AG04449 (cell line): ENCODE results near the gene ZEB2.

Source experiments
- CTCF ChIA-PET: fragments of 350-600 bp; formaldehyde crosslinking; extraction: SDS; loops from one replicate; lab custom pipeline; 2021; ENCODE audit warnings: antibody characterized with exemption; lab: Yijun Ruan, JAX
- POLR2A ChIA-PET: fragments of 400-600, 350-600 bp; formaldehyde crosslinking; extraction: SDS; loops from one replicate; lab custom pipeline; 2020; ENCODE audit warnings: antibody characterized with exemption, inconsistent platforms; lab: Yijun Ruan, JAX
- DNase-seq: peaks from one replicate; pipeline ENCODE4 v3.0.0-alpha.2; 2010; ENCODE audit warnings: low read depth, low spot score
- H3K4me3 ChIP-seq: 2 replicates; pipeline ENCODE4 v1.5.1; 2011; ENCODE audit warnings: low read depth, mild to moderate bottlenecking, control low read depth, low read length
- TF ChIP-seq, protein P1 (sequence below): IDR thresholded peaks from one replicate; pipeline ENCODE4 v1.5.1; 2011; ENCODE audit warnings: mild to moderate bottlenecking, moderate library complexity, low read length, control low read depth, inconsistent platforms; ENCODE audit not compliant: insufficient read depth; ENCODE audit errors: missing control alignments

The ZEB2 gene

DNA sequence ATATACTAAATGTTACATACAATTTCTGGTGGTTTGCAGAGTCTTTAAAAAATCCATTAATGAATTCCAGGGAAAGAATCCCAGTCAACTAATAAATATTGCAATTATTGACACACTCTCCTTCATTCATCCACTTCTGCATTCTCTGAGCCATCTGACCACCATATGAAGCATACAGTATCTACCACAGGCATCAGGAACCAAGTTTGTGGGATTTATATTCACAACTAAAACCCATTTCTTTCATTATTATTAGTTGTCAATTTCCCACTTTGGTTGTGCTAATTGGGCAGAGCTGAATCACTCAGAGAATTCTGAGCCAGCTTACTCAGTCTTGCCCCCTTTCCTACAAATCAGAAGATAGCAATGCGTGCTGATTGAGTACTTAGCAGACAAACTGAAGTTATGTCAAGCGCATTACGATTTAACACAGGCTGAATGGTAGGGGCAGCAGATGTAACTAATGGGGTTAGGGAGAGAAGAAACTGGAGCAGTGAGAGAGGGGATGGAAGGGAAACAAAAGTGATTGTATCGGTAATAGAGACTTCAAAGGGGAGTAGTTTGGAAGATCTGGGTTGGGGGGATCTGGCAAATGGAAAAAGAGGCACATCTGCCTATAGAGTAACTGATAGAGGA lies 52.3 kb downstream of the ZEB2 start:
- POLR2A ChIA-PET = no interaction called here

DNA sequence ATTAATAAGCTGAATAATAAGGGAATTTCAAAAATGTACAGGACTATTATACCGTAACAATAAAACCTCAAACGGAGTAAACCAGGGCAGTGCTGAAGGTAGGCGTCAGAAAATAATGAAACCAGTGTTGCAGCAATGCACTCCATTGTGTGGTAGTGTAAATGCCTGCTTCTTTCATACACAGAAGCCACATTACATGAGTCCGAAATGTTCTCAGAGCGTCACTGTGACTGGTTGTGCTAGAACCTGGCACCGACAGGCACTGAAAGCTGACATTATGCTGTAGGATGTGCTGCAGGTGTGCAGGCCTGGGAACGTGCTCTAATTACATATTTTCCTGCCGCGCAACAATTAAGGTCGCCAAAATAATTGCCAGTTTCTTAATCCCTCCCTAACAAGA lies 53.3 kb downstream of the ZEB2 start:
- DNase-seq = no peak
- ChIA-PET POLR2A (no interaction called here), CTCF (no interaction called here)
- TF ChIP-seq, protein P1, sequence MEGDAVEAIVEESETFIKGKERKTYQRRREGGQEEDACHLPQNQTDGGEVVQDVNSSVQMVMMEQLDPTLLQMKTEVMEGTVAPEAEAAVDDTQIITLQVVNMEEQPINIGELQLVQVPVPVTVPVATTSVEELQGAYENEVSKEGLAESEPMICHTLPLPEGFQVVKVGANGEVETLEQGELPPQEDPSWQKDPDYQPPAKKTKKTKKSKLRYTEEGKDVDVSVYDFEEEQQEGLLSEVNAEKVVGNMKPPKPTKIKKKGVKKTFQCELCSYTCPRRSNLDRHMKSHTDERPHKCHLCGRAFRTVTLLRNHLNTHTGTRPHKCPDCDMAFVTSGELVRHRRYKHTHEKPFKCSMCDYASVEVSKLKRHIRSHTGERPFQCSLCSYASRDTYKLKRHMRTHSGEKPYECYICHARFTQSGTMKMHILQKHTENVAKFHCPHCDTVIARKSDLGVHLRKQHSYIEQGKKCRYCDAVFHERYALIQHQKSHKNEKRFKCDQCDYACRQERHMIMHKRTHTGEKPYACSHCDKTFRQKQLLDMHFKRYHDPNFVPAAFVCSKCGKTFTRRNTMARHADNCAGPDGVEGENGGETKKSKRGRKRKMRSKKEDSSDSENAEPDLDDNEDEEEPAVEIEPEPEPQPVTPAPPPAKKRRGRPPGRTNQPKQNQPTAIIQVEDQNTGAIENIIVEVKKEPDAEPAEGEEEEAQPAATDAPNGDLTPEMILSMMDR = no peak
- no peak overlapping the region for H3K4me3 ChIP-seq

More for the DNA sequence above, 52.3 kb downstream of the ZEB2 start:
- CTCF ChIA-PET = no interaction called here
- DNase-seq = no peak
- TF ChIP-seq, protein P1 = no peak
- no peak overlapping the region for H3K4me3 ChIP-seq

DNA sequence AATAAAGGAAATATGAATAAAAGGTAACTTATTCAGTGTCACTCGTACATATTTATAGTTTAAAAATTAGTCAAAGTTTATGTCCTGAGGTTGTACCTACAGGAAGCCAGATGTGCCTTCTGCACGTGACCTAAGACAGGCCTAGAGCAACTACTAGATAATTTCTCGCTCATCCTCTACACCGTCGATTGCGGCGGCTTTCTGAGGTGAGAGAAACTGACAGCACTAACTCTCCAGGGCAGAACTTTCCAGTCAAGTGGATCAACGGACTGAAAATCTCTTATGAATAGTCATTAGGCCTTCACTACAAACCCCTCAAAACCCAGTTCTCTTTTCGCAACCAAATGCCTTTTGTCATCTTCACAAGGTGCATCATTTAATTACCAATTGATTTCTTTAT lies 54.2 kb downstream of the ZEB2 start:
- H3K4me3 ChIP-seq = no peak overlapping the region
- ChIA-PET POLR2A (no interaction called here), CTCF (interaction anchor here (0.6 kb wide), 1 partner anchor 13 kb away, joined by 3 read pairs; no protein-coding TSS in a partner anchor)
- TF ChIP-seq, protein P1 = no peak
- DNase-seq = no peak

DNA sequence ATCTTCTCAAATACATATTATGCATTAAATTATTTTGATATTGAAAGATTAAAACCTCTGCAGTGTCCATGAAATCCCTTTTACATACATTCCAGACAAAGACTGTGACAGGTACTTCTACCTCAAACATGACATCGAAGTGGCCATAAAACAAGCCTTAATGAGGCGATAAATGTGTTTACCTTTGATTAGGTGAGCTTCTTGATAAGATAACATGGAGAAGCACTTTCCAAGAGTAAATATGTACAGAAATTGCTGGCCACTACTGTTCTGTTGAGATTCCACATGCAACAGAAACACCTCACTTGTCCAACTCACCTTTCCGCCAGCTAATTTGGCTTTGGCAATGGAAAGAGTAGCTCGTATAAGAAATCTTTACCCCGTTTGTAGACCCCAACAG lies 55.2 kb downstream of the ZEB2 start:
- ChIA-PET CTCF (interaction anchor here (1.0 kb wide), 1 partner anchor 15 kb away, joined by 3 read pairs; no protein-coding TSS in a partner anchor), POLR2A (interaction anchor here (0.7 kb wide), 1 partner anchor 488 kb away, joined by 3 read pairs; no protein-coding TSS in a partner anchor)
- no peak overlapping the region for H3K4me3 ChIP-seq
- TF ChIP-seq, protein P1 = no peak
- no peak for DNase-seq

DNA sequence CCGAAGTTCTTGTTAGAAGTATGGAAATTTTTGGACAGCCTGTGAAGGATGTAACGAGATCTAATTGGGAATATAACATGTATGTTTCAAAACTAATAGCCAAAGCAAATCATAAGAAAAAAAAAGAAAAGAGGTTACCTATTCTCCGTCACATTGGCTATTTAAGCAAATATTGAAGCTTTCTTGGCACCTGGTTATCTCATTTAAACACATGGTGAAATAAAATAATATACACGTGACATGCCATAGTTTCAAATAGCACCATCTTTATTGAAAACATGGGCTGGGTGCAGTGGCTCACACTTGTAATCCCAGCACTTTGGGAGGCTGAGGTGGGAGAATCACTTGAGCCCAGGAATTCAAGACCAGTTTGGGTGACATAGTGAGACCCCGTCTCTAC lies 56.7 kb downstream of the ZEB2 start:
- TF ChIP-seq, protein P1 = no peak
- H3K4me3 ChIP-seq = no peak overlapping the region
- DNase-seq = no peak
- POLR2A ChIA-PET = no interaction called here
- CTCF ChIA-PET = interaction anchor here (1.1 kb wide), 1 partner anchor 11 kb away, joined by 3 read pairs; no protein-coding TSS in a partner anchor

DNA sequence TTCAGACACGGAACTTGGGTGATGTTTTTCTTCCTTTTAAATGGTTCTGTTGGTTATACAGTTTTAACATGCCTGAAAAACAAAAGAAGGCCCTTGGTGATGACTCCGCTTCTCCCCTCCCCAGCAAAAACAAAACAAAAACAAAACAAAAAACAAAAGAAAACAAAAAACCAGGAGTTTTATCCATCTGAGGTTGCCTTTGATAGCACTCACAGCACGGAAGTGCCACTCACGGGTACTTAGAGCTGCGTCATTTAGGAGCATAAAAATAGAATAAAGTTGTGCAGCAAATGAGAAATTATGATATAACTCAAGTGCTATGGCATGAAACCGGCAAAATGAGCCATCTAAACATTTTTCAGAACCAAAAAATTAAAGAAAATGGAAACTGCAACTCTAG lies 57.7 kb downstream of the ZEB2 start:
- POLR2A ChIA-PET = no interaction called here
- no peak for DNase-seq
- H3K4me3 ChIP-seq = no peak overlapping the region
- CTCF ChIA-PET = no interaction called here
- TF ChIP-seq, protein P1 = no peak
